GM12865 (cell line): Measurements from ENCODE around the gene VENTX.
A peak's percentile ranks its signal among the peaks of the same experiment; 100 is the strongest.

Experiments used
- DNase-seq: peaks from one replicate; pipeline ENCODE4 v3.0.0; 2010; ENCODE audit warnings: low read depth
- H3K4me3 ChIP-seq: 2 replicates; pipeline ENCODE4 v1.5.1; 2011; ENCODE audit warnings: mild to moderate bottlenecking, low read depth, low read length, control low read depth
- CTCF ChIP-seq: IDR thresholded peaks from 2 replicates; pipeline ENCODE4 v1.5.1; 2011; ENCODE audit warnings: low read length, control low read depth, low read depth, inconsistent platforms; ENCODE audit not compliant: insufficient read depth; ENCODE audit errors: missing control alignments

VENTX gene

GRCh38 chr10:133252223-133252552 lies 14.5 kb downstream of the VENTX start:
- no peak overlapping the region for H3K4me3 ChIP-seq
- TF ChIP-seq CTCF = no peak
- no peak for DNase-seq

GRCh38 chr10:133253361-133253955 lies 15.8 kb downstream of the VENTX start:
- TF ChIP-seq CTCF = no peak
- no peak for DNase-seq
- no peak overlapping the region for H3K4me3 ChIP-seq

- no peak for TF ChIP-seq CTCF
- DNase-seq = no peak
- no peak overlapping the region for H3K4me3 ChIP-seq
Observed at GRCh38 chr10:133254421-133255120, 16.9 kb downstream of the VENTX start.

- no peak for DNase-seq
- no peak overlapping the region for H3K4me3 ChIP-seq
- no peak for TF ChIP-seq CTCF
Observed at GRCh38 chr10:133255323-133255722, 17.7 kb downstream of the VENTX start.

GRCh38 chr10:133257489-133258065 lies 19.9 kb downstream of the VENTX start:
- H3K4me3 ChIP-seq = no peak overlapping the region
- DNase-seq = no peak
- TF ChIP-seq CTCF = peak; percentile 16

GRCh38 chr10:133258066-133258817 lies 20.6 kb downstream of the VENTX start:
- peak; percentile 36 for DNase-seq
- no peak for TF ChIP-seq CTCF
- H3K4me3 ChIP-seq = no peak overlapping the region
